H1 (cell line): ENCODE results near the gene MGMT.

Experiments
- EP300 ChIP-seq, 2 experiments: IDR thresholded peaks; 1 replicate in 1 of 2; 2 replicates in 1 of 2; pipeline ENCODE4 v1.6.1; 2011 to 2012; ENCODE audit warnings: low read depth in 2 of 2, low read length in 2 of 2, mild to moderate bottlenecking in 2 of 2, borderline replicate concordance in 1 of 2, inconsistent platforms in 1 of 2, moderate library complexity in 1 of 2
- POLR2AphosphoS5 ChIP-seq: IDR thresholded peaks from 2 replicates; pipeline ENCODE4 v1.6.1; 2011; ENCODE audit warnings: low read depth, low read length
- SP1 ChIP-seq: IDR thresholded peaks from 2 replicates; pipeline ENCODE4 v1.6.1; 2011; ENCODE audit warnings: low read depth, low read length

DNA sequence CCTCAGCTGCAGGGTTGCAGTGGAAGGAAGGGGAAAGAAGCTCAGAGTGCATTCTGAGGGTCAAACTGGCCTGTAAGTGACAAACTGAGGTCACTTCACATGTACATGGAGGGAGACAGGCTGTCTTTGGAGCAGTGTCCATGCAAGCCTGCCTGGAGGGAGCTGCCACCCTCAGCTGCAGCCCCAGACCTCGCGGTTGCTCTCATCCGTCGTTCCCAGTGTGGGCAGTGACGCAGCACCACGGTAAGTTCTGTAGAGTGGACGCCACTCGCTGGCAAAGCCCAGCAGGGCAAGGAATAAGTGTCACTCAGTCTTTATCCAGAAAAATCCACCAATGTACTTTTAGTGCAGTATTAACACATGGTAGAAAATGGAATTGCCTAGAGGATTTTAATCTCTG is 225.7 kb downstream of the MGMT start:
- no peak for TF ChIP-seq SP1
- TF ChIP-seq EP300 (IDR thresholded peaks at IDR 0.05; ENCODE audit: borderline replicate concordance in 1 of 2, low read depth in 2 of 2, low read length in 2 of 2) = no peak
- TF ChIP-seq POLR2AphosphoS5 = no peak
